ENCODE data around the gene SUMO4. TPM values are rescaled to one million over a fixed set of nuclear protein-coding genes. Genes with fewer than 3 reads are reported as not detected.
A peak's percentile ranks its signal among the peaks of the same experiment; 100 is the strongest.

SUMO4 gene
- total and polyA plus RNA-seq, 7 donors, result 0.39 to 11.1 (median 5.4) TPM; not detected in 2

DNA sequence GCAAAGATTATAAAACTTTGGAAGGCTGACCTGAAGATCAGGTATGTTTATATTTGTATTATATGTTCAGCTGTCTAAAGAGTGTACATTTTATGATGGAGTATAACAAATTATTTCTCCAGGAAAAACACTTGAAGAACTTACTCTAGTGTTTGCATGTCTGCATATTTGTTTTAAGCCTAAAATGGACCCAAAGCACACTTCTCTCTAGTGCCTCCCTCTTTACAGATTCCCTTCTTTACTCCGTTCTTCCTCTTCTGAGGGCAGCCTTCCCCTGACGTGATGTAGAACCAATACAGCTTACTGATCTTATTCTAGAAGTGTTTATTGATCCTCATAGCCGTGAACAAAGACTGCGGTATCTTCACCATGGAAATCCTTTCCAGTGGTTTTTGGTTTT, 13.9 kb downstream of the SUMO4 start:
- TF ChIP-seq EP300 (IDR thresholded peaks at IDR 0.05), result no peak
- no peak for TF ChIP-seq CTCF (IDR thresholded peaks at IDR 0.05)
- no peak for TF ChIP-seq POLR2A (IDR thresholded peaks at IDR 0.05)
- TF ChIP-seq POLR2AphosphoS5 (IDR thresholded peaks at IDR 0.05), result no peak
- H3K9me3 ChIP-seq, result no peaks in the 10 kb centered on the region
- no peaks in the 10 kb centered on the region for H3K27me3 ChIP-seq
- H3K27ac ChIP-seq, result no peak overlapping the region
- H3K36me3 ChIP-seq, result peaks cover 0 to 24% (median 6%) of the 10 kb centered on the region in 4 donors
- H3K4me1 ChIP-seq, result no peaks in the 10 kb centered on the region
- no peak overlapping the region for H3K4me3 ChIP-seq
- intact Hi-C loops (cut with DNase I), result no loop called here
- DNase-seq, result no peak
- 53 to 93% methylated on average over 4 of the region's 4 CpGs for WGBS, 2 donors

DNA sequence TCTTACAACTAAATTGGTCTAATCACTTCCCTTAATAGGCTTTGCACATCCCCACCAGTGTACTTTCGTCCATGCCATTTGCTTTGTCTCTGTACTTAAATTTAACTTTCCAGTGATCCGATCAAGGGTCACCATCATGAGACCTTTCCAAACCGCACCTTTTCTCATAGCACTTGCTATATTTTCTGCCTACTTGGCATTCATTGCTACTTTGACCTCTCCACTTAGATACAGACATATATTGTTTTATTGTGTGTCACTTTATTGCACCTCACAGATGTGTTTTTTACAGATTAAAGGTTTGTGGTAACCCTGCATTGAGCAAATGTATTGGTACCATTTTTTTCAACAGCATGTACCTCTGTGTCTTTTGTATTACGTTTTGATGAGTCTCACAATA, 14.8 kb downstream of the SUMO4 start:
- H3K4me1 ChIP-seq, result no peaks in the 10 kb centered on the region
- H3K9me3 ChIP-seq, result no peaks in the 10 kb centered on the region
- WGBS, 2 donors, result 25 to 67% methylated on average over 4 of the region's 4 CpGs
- no peak for DNase-seq
- H3K27ac ChIP-seq, result no peak overlapping the region
- TF ChIP-seq CTCF (IDR thresholded peaks at IDR 0.05), result no peak
- peak in 1 of 4 donors; percentile 3 for TF ChIP-seq POLR2AphosphoS5 (IDR thresholded peaks at IDR 0.05)
- no peak for TF ChIP-seq EP300 (IDR thresholded peaks at IDR 0.05)
- no peak for TF ChIP-seq POLR2A (IDR thresholded peaks at IDR 0.05)
- no peak overlapping the region for H3K4me3 ChIP-seq
- H3K27me3 ChIP-seq, result no peaks in the 10 kb centered on the region
- intact Hi-C loops (cut with DNase I), result no loop called here
- H3K36me3 ChIP-seq, result peaks cover 0 to 16% (median 5%) of the 10 kb centered on the region in 4 donors

DNA sequence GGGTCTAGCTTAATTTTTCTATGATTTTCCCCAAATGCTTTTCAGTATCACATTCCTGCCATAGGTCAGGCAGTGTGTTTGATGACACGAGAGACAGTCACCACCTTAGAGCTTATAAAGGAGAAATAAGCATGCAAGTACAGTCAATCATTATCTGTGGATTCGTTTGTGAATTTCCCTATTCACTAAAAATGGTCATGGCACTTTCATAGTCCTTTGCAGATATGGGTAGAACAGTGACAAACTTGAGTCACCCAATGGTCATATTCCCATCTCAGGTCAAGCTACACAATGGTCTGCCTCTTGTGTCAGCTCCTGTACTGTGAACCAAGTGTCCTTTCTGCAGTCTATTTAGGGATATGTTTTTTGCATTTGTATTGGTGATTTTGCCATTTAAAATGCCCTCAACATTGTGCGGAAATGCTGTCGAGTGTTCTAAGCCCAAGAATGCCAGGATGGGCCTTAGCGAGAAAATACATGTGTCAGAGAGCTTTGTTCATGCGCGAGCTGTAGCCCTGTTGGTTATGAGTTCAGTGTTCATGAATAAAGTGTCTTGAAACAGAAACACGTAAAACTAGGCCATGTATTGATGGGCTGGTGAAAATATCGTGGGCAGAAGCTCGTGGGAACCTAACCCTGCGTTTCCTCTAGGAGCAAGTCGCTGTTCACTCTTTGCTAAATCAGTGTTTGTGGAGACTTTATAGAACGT, 19.8 kb downstream of the SUMO4 start:
- H3K27me3 ChIP-seq, result no peaks in the 10 kb centered on the region
- H3K27ac ChIP-seq, result no peak overlapping the region
- H3K9me3 ChIP-seq, result no peaks in the 10 kb centered on the region
- WGBS, 2 donors, result 88 to 90% methylated on average over 13 of the region's 13 CpGs
- intact Hi-C loops (cut with DNase I), result loop anchor here (5.0 to 10.0 kb wide), 2 partner anchors 103 to 215 kb away; partner anchors contain the start of gene TAB2
- H3K4me1 ChIP-seq, result peaks cover 0 to 15% (median 9%) of the 10 kb centered on the region in 4 donors
- DNase-seq, result no peak
- TF ChIP-seq POLR2A (IDR thresholded peaks at IDR 0.05) (no peak), POLR2AphosphoS5 (IDR thresholded peaks at IDR 0.05) (no peak), CTCF (IDR thresholded peaks at IDR 0.05) (no peak), EP300 (IDR thresholded peaks at IDR 0.05) (no peak)
- no peaks in the 10 kb centered on the region for H3K36me3 ChIP-seq
- no peak overlapping the region for H3K4me3 ChIP-seq

- 78 to 82% methylated on average over 5 of the region's 5 CpGs for WGBS, 2 donors
- Histone ChIP-seq H3K27me3 (no peaks in the 10 kb centered on the region), H3K27ac (no peak overlapping the region), H3K4me3 (no peak overlapping the region), H3K4me1 (peaks cover 0 to 15% (median 9%) of the 10 kb centered on the region in 4 donors), H3K9me3 (no peaks in the 10 kb centered on the region), H3K36me3 (no peaks in the 10 kb centered on the region)
- TF ChIP-seq CTCF (IDR thresholded peaks at IDR 0.05) (no peak), POLR2A (IDR thresholded peaks at IDR 0.05) (no peak), EP300 (IDR thresholded peaks at IDR 0.05) (no peak), POLR2AphosphoS5 (IDR thresholded peaks at IDR 0.05) (no peak)
- intact Hi-C loops (cut with DNase I), result loop anchor here (5.0 to 10.0 kb wide), 2 partner anchors 104 to 216 kb away; partner anchors contain the start of gene TAB2
- no peak for DNase-seq
These were observed 21.1 kb downstream of the SUMO4 start for GRCh38 chr6:149421132-149421531.

All from sigmoid colon (tissue), 7 donors.